B cell (primary cell): ENCODE data around the gene METTL23.

Source experiments
- CTCF ChIP-seq: fragments of 200-600 bp; IDR thresholded peaks from one replicate; pipeline ENCODE4 v1.8.0; 2022; ENCODE audit warnings: antibody characterized with exemption, mild to moderate bottlenecking
- EZH2 ChIP-seq: IDR thresholded peaks from 2 replicates; pipeline ENCODE4 v1.6.1; 2012; ENCODE audit warnings: borderline replicate concordance, low read depth, mild to moderate bottlenecking, moderate library complexity, low read length; ENCODE audit not compliant: insufficient read depth, poor library complexity, severe bottlenecking

GRCh38 chr17:76732734-76733617 is 6.3 kb downstream of the METTL23 start:
- TF ChIP-seq CTCF: no peak
- no peak for TF ChIP-seq EZH2
